Natural killer cell (primary cell): Measurements from ENCODE around the gene PHTF2. TPM values are rescaled to one million over a fixed set of nuclear protein-coding genes. Genes with fewer than 3 reads are reported as not detected.

Experiments
- ATAC-seq, 3 donors: fragments of 150-1000 bp in 2 of 3; fragments of 200-7000 bp in 1 of 3; cut with Tn5 transposase; 1 replicate in 1 of 3; 2 replicates in 2 of 3; pipeline ENCODE4 v1.10.0; 2021; ENCODE audit warnings: mild to moderate bottlenecking in 2 of 3, moderate library complexity in 2 of 3
- DNase-seq, 2 donors: peaks; one replicate each; pipeline versions ENCODE4 v3.0.0 to v3.0.0-alpha.2; 2013 to 2021; ENCODE audit warnings: mixed read lengths in 1 of 2
- H3K27ac ChIP-seq: one replicate; pipeline ENCODE4 v1.5.1; 2013; ENCODE audit warnings: mild to moderate bottlenecking, low read length
- H3K27me3 ChIP-seq: one replicate; pipeline ENCODE4 v1.6.1; 2013; ENCODE audit warnings: low read length; ENCODE audit not compliant: control insufficient read depth, insufficient read depth
- H3K36me3 ChIP-seq: one replicate; pipeline ENCODE4 v1.6.1; 2013; ENCODE audit warnings: low read length; ENCODE audit not compliant: control insufficient read depth, insufficient read depth
- H3K4me1 ChIP-seq: one replicate; pipeline ENCODE4 v1.6.1; 2013; ENCODE audit warnings: low read length; ENCODE audit not compliant: control insufficient read depth, insufficient read depth
- H3K4me3 ChIP-seq: one replicate; pipeline ENCODE4 v1.5.1; 2013; ENCODE audit warnings: low read length
- H3K9me3 ChIP-seq: one replicate; pipeline ENCODE4 v1.6.1; 2013; ENCODE audit warnings: low read length; ENCODE audit not compliant: control insufficient read depth, insufficient read depth
- H3K27ac Mint-ChIP-seq, 2 donors: one replicate each; pipeline ENCODE4 v1.8.0; 2022; ENCODE audit warnings: mild to moderate bottlenecking in 2 of 2, mixed read lengths in 2 of 2, moderate library complexity in 1 of 2
- H3K27me3 Mint-ChIP-seq, 2 donors: one replicate each; pipeline ENCODE4 v1.8.0; 2022; ENCODE audit warnings: low read depth in 2 of 2, mixed read lengths in 2 of 2
- H3K36me3 Mint-ChIP-seq: one replicate; pipeline ENCODE4 v1.8.0; 2022; ENCODE audit warnings: mixed read lengths
- H3K4me1 Mint-ChIP-seq, 2 donors: one replicate each; pipeline ENCODE4 v1.8.0; 2022; ENCODE audit warnings: mixed read lengths in 2 of 2
- H3K4me3 Mint-ChIP-seq: one replicate; pipeline ENCODE4 v1.8.0; 2022; ENCODE audit warnings: mild to moderate bottlenecking, moderate library complexity, mixed read lengths
- H3K9me3 Mint-ChIP-seq, 2 donors: one replicate each; pipeline ENCODE4 v1.8.0; 2022; ENCODE audit warnings: mixed read lengths in 2 of 2
- WGBS: methylation state at CpG from one replicate; pipeline ENCODE4 v1.1.7; 2013; ENCODE audit warnings: missing lambda C conversion rate; ENCODE audit not compliant: insufficient coverage; 5-methylcytosine and 5-hydroxymethylcytosine counted together
- intact Hi-C: fragments of 100-400 bp; cut with micrococcal nuclease; formaldehyde crosslinking; loops from one replicate; pipeline ENCODE4 v1.14.2; 2022
- total RNA-seq, 4 donors: library from RNA; stranded (reverse); fragments of 120-200 nt in 1 of 4; gene quantifications; one replicate each; pipeline versions ENCODE4 v1.2.3 to v1.2.4, GENCODE V29; 2013 to 2022
- TF ChIP-seq, protein P1 (sequence below): fragments of 200-600 bp; IDR thresholded peaks from one replicate; pipeline ENCODE4 v1.8.0; 2022; ENCODE audit warnings: antibody characterized with exemption

Gene PHTF2
- total RNA-seq, 3 donors from 2014 or later (not counting 1 experiment from before 2014, with no cell fraction given): 23.1 to 26.9 (median 26.4) TPM

DNA sequence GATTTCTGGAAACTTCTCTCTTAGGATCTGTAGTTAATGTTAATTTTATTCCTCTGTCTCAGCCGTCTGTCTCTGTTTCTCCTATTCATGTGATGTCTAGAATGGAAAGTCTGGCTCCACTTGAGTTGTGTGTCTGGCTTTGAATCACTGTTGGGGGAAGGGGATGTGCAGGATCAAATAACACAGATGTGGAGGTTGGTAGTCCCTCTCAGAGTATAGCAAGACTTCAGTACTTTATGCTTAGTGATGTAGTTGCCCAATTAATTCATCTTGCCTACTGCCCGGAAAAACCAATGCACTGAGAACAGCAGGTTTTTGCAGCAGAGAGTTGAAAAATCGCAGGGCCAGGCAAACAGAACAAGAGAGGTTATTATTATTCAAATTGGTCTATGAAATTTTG, 79.2 kb downstream of the PHTF2 start:
- H3K9me3 ChIP-seq: no peaks in the 10 kb centered on the region
- H3K36me3 ChIP-seq: no peaks in the 10 kb centered on the region
- Mint-ChIP-seq H3K27me3 (no peaks in the 10 kb centered on the region), H3K36me3 (no peaks in the 10 kb centered on the region), H3K27ac (no peak overlapping the region), H3K4me3 (no peak overlapping the region), H3K4me1 (peaks cover 0 to 4% of the 10 kb centered on the region in 2 donors), H3K9me3 (no peaks in the 10 kb centered on the region)
- no peaks in the 10 kb centered on the region for H3K4me1 ChIP-seq
- H3K27ac ChIP-seq: no peak overlapping the region
- no peak for ATAC-seq
- intact Hi-C loops: no loop called here
- H3K4me3 ChIP-seq: no peak overlapping the region
- H3K27me3 ChIP-seq: no peaks in the 10 kb centered on the region
- DNase-seq: no peak
- TF ChIP-seq, protein P1, sequence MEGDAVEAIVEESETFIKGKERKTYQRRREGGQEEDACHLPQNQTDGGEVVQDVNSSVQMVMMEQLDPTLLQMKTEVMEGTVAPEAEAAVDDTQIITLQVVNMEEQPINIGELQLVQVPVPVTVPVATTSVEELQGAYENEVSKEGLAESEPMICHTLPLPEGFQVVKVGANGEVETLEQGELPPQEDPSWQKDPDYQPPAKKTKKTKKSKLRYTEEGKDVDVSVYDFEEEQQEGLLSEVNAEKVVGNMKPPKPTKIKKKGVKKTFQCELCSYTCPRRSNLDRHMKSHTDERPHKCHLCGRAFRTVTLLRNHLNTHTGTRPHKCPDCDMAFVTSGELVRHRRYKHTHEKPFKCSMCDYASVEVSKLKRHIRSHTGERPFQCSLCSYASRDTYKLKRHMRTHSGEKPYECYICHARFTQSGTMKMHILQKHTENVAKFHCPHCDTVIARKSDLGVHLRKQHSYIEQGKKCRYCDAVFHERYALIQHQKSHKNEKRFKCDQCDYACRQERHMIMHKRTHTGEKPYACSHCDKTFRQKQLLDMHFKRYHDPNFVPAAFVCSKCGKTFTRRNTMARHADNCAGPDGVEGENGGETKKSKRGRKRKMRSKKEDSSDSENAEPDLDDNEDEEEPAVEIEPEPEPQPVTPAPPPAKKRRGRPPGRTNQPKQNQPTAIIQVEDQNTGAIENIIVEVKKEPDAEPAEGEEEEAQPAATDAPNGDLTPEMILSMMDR: no peak
- 91% methylated on average over 3 of the region's 3 CpGs for WGBS

DNA sequence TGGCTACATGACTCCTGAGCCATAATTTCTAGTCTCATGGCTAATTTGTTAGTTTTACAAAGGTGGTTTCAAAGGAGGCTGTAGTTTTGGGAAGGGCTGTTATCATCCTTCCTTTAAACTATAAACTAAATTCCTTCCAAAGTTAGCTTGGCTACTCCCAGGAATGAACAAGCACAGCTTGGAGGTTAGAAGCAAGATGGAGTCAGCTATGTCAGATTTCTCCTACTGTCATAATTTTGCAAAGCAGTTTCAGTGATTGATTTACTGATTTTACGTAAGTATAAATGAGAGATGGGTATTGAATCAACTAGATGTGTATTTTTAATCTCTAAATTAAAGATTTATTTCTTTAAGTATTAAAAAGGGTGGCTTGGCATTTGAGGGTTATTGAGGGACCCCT, 79.9 kb downstream of the PHTF2 start:
- Mint-ChIP-seq H3K9me3 (no peaks in the 10 kb centered on the region), H3K27me3 (no peaks in the 10 kb centered on the region), H3K36me3 (no peaks in the 10 kb centered on the region), H3K4me1 (peaks cover 0 to 6% of the 10 kb centered on the region in 2 donors), H3K4me3 (no peak overlapping the region), H3K27ac (no peak overlapping the region)
- Histone ChIP-seq H3K4me3 (no peak overlapping the region), H3K27me3 (no peaks in the 10 kb centered on the region), H3K27ac (no peak overlapping the region), H3K4me1 (no peaks in the 10 kb centered on the region), H3K36me3 (no peaks in the 10 kb centered on the region), H3K9me3 (no peaks in the 10 kb centered on the region)
- TF ChIP-seq, protein P1: no peak
- ATAC-seq (no peak), DNase-seq (no peak)
- WGBS: no CpG with 5 or more reads among the region's 1 CpG
- intact Hi-C loops: no loop called here

DNA sequence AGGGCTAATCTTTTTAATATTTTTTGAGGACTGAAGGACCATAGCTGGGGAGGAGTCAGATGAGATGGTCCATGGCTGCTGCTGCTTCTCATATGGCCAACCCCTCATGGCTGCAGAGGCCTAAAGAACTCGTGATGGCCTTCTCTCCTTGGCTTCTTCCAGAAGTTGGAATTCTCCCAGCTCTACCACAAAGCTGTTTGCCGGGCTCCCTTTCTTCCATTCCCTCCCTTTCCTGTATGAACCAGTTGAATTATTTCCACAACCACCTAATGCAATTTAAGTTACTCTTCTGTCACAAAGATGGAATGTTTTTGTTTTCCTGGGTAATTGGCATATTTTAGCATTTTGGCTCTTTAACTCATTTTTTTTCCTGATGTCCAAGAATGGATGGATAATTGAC, 80.7 kb downstream of the PHTF2 start:
- Histone ChIP-seq H3K27me3 (no peaks in the 10 kb centered on the region), H3K4me1 (no peaks in the 10 kb centered on the region), H3K27ac (no peak overlapping the region), H3K36me3 (no peaks in the 10 kb centered on the region), H3K4me3 (no peak overlapping the region), H3K9me3 (no peaks in the 10 kb centered on the region)
- H3K4me3 Mint-ChIP-seq: no peak overlapping the region
- WGBS: 84% methylated on average over 2 of the region's 2 CpGs
- no peaks in the 10 kb centered on the region for H3K36me3 Mint-ChIP-seq
- no peak for DNase-seq
- TF ChIP-seq, protein P1: no peak
- intact Hi-C loops: no loop called here
- no peak for ATAC-seq
- H3K27ac Mint-ChIP-seq: no peak overlapping the region
- H3K4me1 Mint-ChIP-seq: peaks cover 0 to 6% of the 10 kb centered on the region in 2 donors
- H3K27me3 Mint-ChIP-seq: no peaks in the 10 kb centered on the region
- no peaks in the 10 kb centered on the region for H3K9me3 Mint-ChIP-seq

DNA sequence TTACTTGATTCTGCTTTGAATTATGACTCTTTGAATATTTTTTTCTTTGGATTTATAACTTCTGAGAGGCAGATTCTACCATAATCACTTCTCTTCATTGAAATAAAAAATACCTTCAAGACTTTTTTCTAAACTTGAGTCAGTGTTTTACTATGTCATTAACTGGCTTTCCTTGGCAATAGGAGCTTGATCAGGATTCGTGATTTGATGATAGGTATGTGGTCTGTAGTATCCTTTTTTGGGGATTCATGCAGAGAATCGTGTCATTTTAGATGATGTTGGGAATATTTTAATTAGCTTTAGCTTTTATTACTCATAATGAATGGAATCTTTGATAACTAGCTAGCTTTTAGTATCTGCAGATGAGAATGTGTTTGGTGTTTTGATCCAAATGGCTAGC, 83.3 kb downstream of the PHTF2 start:
- H3K27me3 ChIP-seq: no peaks in the 10 kb centered on the region
- Mint-ChIP-seq H3K9me3 (no peaks in the 10 kb centered on the region), H3K36me3 (no peaks in the 10 kb centered on the region), H3K4me1 (peaks cover 6 to 18% of the 10 kb centered on the region in 2 donors), H3K27me3 (no peaks in the 10 kb centered on the region), H3K4me3 (no peak overlapping the region), H3K27ac (no peak overlapping the region)
- ATAC-seq: no peak
- peaks cover 2% of the 10 kb centered on the region for H3K4me1 ChIP-seq
- TF ChIP-seq, protein P1: no peak
- no peaks in the 10 kb centered on the region for H3K36me3 ChIP-seq
- no peak overlapping the region for H3K4me3 ChIP-seq
- no peaks in the 10 kb centered on the region for H3K9me3 ChIP-seq
- DNase-seq: no peak
- intact Hi-C loops: no loop called here
- 100% methylated on average over 1 of the region's 2 CpGs for WGBS
- no peak overlapping the region for H3K27ac ChIP-seq
